D721Med (cell line): ENCODE results near the gene IQCN.

ENCODE experiments used
- DNase-seq: peaks from one replicate; pipeline ENCODE4 v3.0.0; 2011; ENCODE audit warnings: low spot score; ENCODE audit not compliant: insufficient read length
- FAIRE-seq: peaks from 2 replicates; lab custom pipeline; 2011; peaks lifted over from hg19 to GRCh38; lab: Jason Lieb, UNC
- CTCF ChIP-seq: IDR thresholded peaks from 2 replicates; pipeline ENCODE4 v1.5.1; 2012; ENCODE audit warnings: mild to moderate bottlenecking, control low read depth; ENCODE audit not compliant: insufficient read depth; ENCODE audit errors: missing control alignments

IQCN gene

GRCh38 chr19:18279266-18279515 is 4.9 kb upstream of the IQCN start:
- no peak for TF ChIP-seq CTCF
- FAIRE-seq (no peak), DNase-seq (no peak)

GRCh38 chr19:18278521-18279265 is 4.4 kb upstream of the IQCN start:
- DNase-seq (no peak), FAIRE-seq (no peak)
- peak; percentile 36 for TF ChIP-seq CTCF

- no peak for TF ChIP-seq CTCF
- FAIRE-seq = no peak
- no peak for DNase-seq
Measured at GRCh38 chr19:18274781-18275356, 617 bp upstream of the IQCN start.

GRCh38 chr19:18273561-18274218 is 562 bp downstream of the IQCN start:
- FAIRE-seq (no peak), DNase-seq (no peak)
- no peak for TF ChIP-seq CTCF

GRCh38 chr19:18271433-18271841 is 2.8 kb downstream of the IQCN start:
- no peak for DNase-seq
- FAIRE-seq = no peak
- no peak for TF ChIP-seq CTCF

- DNase-seq = no peak
- no peak for FAIRE-seq
- TF ChIP-seq CTCF = no peak
Measured at GRCh38 chr19:18270326-18270725, 3.9 kb downstream of the IQCN start.
